ENCODE results near the gene KLK1. TPM values are rescaled to one million over a fixed set of nuclear protein-coding genes. Genes with fewer than 3 reads are reported as not detected.

KLK1 gene
- total and polyA plus RNA-seq, 10 donors, result 1.3 to 56.5 (median 14.3) TPM

DNA sequence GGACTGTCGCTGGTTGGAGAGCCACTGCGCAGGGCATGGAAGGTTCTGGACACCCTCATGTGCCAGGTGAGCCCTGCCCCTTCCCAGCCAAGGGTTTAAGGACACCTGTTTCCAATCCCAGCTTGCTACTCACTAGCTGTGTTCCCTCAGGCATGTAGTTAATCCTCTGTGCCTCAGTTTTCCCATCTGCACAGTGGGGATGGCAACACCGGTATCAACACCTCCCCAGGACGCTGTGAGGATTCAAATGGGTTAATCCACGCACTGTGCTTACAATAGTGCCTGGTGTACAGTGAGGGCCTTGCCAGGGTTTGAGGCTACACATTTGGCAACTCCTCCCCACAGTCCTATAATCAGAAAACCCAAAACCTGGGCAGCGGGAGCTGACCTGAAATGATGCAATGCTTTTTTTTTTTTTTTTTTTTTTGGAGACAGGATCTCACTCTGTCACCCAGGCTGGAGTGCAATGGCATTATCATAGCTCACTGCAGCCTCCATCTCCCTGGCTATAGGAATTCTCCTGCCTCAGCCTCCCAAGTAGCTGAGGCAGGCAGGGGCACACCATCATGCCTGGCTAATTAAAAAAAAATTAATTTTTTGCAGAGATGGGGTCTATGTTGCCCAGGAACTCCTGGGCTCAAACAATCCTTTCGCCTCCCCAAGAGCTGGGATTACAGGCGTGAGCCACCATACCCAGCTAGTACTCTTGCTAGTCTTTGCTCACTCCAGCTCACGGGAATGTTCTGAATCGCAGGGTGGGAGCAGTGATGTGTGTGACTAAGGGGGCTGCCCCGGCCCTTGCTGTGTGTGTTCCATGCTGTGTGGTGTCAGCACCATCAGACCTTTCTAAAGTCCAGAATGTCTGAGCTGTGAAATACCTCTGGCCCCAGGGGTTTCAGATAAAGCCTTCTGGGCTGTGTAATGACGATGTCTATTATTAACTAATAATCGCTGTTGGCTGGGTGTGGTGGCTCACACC, 31.0 kb downstream of the KLK1 start:
- DNase-seq, result no peak
- intact Hi-C loops (cut with DNase I; ENCODE audit: low total_unique reads), result no loop called here
- peak in 1 of 3 donors; percentile 2 for TF ChIP-seq POLR2AphosphoS5 (IDR thresholded peaks at IDR 0.05)
- TF ChIP-seq, protein P1, sequence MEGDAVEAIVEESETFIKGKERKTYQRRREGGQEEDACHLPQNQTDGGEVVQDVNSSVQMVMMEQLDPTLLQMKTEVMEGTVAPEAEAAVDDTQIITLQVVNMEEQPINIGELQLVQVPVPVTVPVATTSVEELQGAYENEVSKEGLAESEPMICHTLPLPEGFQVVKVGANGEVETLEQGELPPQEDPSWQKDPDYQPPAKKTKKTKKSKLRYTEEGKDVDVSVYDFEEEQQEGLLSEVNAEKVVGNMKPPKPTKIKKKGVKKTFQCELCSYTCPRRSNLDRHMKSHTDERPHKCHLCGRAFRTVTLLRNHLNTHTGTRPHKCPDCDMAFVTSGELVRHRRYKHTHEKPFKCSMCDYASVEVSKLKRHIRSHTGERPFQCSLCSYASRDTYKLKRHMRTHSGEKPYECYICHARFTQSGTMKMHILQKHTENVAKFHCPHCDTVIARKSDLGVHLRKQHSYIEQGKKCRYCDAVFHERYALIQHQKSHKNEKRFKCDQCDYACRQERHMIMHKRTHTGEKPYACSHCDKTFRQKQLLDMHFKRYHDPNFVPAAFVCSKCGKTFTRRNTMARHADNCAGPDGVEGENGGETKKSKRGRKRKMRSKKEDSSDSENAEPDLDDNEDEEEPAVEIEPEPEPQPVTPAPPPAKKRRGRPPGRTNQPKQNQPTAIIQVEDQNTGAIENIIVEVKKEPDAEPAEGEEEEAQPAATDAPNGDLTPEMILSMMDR (IDR thresholded peaks at IDR 0.05 in 8 of 11, conservative IDR thresholded peaks at IDR 0.05 in 3 of 11), result no peak
- peaks cover 0 to 10% (median 0%) of the 10 kb centered on the region in 6 donors for H3K4me1 ChIP-seq
- peaks cover 0 to 5% (median 0%) of the 10 kb centered on the region in 7 donors for H3K27me3 ChIP-seq (replicated peaks in 1 of 7)
- H3K27ac ChIP-seq, result no peak overlapping the region
- H3K9me3 ChIP-seq, result no peaks in the 10 kb centered on the region
- H3K4me3 ChIP-seq, result no peak overlapping the region
- WGBS, 5 donors, result 86 to 98% (median 91%) methylated on average over 13 of the region's 13 CpGs
- H3K36me3 ChIP-seq, result peaks cover 0 to 27% (median 11%) of the 10 kb centered on the region in 6 donors

DNA sequence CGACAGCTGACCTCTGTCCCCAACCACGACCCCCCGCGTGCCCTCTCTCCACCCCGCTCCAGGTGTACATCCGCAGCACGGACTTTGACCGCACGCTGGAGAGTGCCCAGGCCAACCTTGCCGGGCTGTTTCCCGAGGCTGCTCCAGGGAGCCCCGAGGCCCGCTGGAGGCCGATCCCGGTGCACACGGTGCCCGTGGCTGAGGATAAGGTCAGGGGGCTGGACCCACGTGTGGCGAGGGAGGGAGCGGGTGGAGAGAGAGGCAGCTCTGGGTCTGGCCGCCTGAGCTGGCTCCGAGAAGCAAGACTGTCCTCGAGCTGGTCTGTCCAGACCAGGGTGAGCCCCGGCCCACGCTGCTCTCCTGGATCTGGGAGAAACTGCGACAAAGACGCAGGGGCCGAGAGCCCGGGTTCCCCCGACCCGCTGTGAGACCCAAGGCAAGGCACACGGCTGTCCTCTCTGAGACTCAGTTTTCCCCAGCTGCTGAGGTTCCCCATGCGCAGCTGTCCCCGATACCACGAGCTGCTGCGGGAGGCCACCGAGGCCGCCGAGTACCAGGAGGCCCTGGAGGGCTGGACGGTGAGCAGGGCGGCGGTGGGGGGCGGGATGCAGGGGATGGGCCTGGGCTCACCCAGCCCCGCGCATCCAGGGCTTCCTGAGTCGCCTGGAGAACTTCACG, 31.9 kb downstream of the KLK1 start:
- H3K27me3 ChIP-seq (replicated peaks in 1 of 7), result peaks cover 0 to 5% (median 0%) of the 10 kb centered on the region in 7 donors
- DNase-seq, result no peak
- WGBS, 5 donors, result 82 to 91% (median 86%) methylated on average over 29 to 47 of the region's 47 CpGs
- TF ChIP-seq, protein P1 (IDR thresholded peaks at IDR 0.05 in 8 of 11, conservative IDR thresholded peaks at IDR 0.05 in 3 of 11), result no peak
- TF ChIP-seq POLR2AphosphoS5 (IDR thresholded peaks at IDR 0.05), result peak in 2 of 3 donors; percentile 3 to 60
- peaks cover 0 to 18% (median 4%) of the 10 kb centered on the region in 6 donors for H3K36me3 ChIP-seq
- no peak overlapping the region for H3K4me3 ChIP-seq
- intact Hi-C loops (cut with DNase I; ENCODE audit: low total_unique reads), result no loop called here
- no peak overlapping the region for H3K27ac ChIP-seq
- no peaks in the 10 kb centered on the region for H3K9me3 ChIP-seq
- peaks cover 0 to 10% (median 0%) of the 10 kb centered on the region in 6 donors for H3K4me1 ChIP-seq

- WGBS, 5 donors, result 89 to 92% (median 90%) methylated on average over 6 of the region's 6 CpGs
- TF ChIP-seq, protein P1 (IDR thresholded peaks at IDR 0.05 in 8 of 11, conservative IDR thresholded peaks at IDR 0.05 in 3 of 11), result no peak
- TF ChIP-seq POLR2AphosphoS5 (IDR thresholded peaks at IDR 0.05) (no peak), POLR2A (IDR thresholded peaks at IDR 0.05) (no peak)
- DNase-seq, result no peak
- no peaks in the 10 kb centered on the region for H3K9me3 ChIP-seq
- peaks cover 0 to 10% (median 0%) of the 10 kb centered on the region in 6 donors for H3K4me1 ChIP-seq
- no peak overlapping the region for H3K4me3 ChIP-seq
- intact Hi-C loops (cut with DNase I; ENCODE audit: low total_unique reads), result no loop called here
- H3K36me3 ChIP-seq, result peaks cover 0 to 11% (median 0%) of the 10 kb centered on the region in 6 donors
- H3K27me3 ChIP-seq (replicated peaks in 1 of 7), result peaks cover 0 to 5% (median 0%) of the 10 kb centered on the region in 7 donors
- H3K27ac ChIP-seq, result no peak overlapping the region
Observed at GRCh38 chr19:50790922-50791467, 32.6 kb downstream of the KLK1 start.
